DMS 273 treated with DMSO at 0.1 percent for 48 hours (cell line): ENCODE data around the gene CD101.

Experiments used
- DNase-seq: peaks from one replicate; lab custom pipeline; 2025; lab: John Stamatoyannopoulos, UW

CD101 gene

DNA sequence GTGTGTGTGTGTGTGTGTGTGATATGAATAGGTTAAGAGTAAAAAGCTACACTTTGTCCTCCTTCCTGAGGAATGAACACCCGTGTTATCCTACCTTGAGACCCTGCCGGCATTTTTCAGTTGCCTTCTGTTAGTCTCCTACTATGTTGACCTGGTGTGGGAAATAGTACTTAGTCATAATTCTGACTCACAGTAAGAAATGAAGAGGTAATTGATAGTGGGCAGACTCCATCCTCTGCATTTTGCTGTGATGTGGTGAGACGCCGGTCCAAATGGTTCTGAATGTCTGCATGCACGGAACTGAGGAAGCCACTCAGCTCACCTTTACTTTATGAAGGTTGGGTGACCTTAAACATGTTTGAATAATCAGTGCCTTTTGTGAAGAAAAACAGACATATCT lies 12.6 kb downstream of the CD101 start:
- no peak for DNase-seq

DNA sequence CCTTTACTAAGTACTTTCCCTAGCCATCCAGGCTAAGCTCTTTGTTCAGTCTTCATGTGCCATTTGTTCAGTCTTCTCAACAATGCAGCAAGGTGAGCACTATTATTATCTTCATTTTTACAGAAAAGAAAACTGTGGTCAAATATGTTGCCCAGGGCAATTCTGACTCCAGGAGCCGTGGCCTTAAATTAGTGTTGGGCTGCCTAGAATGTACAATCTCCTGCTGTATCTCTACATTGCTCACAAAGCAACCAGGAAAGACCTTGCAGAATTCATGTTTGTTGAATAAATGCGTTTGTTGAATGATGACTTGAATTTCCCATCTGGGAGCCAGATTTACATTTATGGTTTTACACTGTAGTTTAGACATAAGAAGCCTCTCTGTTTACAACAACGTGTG lies 14.2 kb downstream of the CD101 start:
- no peak for DNase-seq

- no peak for DNase-seq
Measured at GRCh38 chr1:117017062-117017461, 15.5 kb downstream of the CD101 start.

DNA sequence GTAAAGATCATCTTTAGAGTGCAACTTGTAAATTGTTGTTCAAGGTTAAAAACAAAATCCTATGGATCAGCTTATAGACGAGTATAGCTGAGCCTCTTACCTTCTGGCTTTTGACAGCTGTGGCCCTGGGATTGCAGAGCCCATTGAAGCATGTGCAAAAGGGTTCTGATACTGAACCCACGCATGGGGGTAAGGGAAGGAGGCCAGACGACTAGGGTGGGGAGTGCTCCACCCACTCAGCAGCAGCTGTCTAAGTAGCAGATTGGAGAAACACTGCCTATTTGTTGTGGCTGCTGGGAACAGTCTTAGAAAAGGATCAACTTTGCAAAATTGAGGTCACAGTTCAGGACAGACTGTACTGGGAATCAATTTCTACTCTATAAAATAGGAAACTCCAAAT lies 16.1 kb downstream of the CD101 start:
- DNase-seq, result peak; percentile 77

GRCh38 chr1:117020526-117021156 lies 19.1 kb downstream of the CD101 start:
- DNase-seq, result no peak

- no peak for DNase-seq
Measured at GRCh38 chr1:117022114-117022513, 20.6 kb downstream of the CD101 start.

GRCh38 chr1:117025568-117025967 lies 24.0 kb downstream of the CD101 start:
- DNase-seq, result no peak

- DNase-seq, result no peak
Measured at GRCh38 chr1:117026361-117026760, 24.8 kb downstream of the CD101 start.

- no peak for DNase-seq
Measured at GRCh38 chr1:117029685-117030084, 28.1 kb downstream of the CD101 start.

DNA sequence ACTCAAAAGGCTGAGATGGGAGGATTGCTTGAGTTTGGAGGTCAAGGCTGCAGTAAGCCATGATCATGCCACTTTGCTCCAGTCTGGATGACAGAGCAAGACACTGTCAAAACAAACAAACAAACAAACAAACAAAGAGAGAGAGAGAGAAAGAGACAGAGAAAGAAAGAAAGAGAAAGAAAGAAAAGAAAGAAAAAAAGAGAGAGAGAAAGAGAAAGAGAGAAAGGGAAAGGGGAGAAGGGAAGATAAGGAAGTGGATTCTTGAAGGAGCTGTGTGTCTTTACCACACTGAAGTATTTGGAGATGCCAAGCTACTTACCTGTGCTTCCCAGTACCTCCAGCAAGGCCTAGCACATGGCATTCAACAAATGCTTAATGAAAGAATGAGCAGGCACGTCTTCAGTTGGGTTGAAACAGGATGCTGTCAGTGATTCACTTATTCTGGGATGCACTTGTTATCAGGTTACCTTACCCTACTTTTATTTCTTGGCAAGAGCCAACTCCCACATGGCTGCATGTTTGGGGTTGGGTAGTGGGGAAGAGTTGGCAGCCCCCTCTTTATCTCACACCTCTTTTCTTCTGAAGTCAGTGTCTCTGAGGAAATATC lies 28.8 kb downstream of the CD101 start:
- no peak for DNase-seq

DNA sequence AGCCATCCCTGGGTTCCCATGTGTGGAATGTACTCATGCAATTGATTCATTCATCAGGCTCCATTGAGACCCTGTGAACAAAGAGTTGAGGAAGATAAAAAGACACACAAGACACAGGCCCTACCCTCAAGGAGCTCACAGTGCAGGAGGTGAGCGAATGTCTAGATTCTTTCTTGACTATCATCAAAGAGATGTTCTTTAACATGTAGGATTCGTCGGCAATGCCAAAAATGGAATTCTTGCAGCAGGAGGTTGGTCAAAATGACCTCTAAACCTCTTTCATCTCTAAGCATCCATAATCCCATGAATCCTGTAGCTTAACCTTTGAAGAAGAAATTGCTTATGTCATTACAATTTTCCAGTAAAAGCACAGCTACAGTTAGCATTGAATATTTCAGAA lies 30.7 kb downstream of the CD101 start:
- DNase-seq, result no peak

GRCh38 chr1:117032681-117033539 lies 31.4 kb downstream of the CD101 start:
- DNase-seq, result no peak

DNA sequence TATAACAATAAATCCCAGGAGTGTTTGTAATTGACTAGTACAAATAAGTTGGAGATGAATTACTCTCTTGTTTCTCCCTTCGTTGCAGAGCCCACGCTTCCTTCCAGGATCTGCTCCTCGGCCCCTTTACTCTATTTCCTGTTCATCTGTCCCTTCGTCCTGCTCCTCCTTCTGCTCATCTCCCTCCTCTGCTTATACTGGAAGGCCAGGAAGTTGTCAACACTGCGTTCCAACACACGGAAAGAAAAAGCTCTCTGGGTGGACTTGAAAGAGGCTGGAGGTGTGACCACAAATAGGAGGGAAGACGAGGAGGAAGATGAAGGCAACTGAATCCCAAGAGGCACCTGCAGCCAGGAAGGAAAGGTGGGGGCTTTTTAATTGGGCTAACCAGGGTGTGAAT lies 32.2 kb downstream of the CD101 start:
- no peak for DNase-seq

DNA sequence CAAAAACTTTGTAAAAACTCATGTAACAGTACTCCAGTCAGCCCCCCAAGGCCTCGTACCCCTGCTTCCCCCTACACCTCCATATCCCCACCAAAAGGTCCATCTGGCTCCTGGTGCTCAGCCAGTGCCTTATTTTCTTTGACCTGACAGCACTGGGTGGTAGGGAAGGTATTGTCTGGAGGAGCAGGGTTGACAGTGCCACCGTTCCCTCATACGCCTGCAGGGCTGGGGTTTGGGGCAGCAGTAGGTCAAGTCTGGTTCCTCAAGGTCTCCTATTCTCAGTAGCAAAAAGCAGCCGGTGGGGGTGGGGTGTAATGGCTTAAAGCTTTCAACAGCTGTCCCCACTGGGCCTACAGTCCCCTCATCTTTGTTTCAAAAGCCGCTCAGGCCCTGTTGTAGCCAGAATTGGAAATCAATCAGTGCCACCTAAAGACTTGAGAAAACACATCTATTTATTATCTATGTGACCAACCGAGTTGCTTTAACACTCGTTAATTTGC lies 33.3 kb downstream of the CD101 start:
- no peak for DNase-seq

DNA sequence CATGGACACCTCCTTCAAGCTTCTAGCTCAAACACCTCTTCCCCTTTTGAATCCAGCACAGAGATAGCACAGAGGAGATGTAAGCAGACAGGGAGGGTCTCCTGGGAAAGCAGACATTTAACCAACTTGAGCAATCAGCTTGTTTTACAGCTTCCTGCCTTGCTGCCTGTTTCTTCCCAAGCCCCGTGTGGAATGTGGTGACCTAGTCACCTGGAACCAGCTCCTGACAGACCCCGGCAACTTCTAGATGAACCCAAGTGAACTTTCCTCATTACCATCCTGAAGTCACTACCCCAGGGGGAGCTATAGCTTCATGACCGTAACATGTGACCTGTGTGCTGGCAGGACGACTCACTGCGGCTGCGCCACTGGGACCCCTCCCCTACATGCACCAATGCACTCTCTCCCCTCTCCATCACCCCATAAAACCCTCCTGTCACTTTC lies 34.5 kb downstream of the CD101 start:
- DNase-seq, result no peak

- no peak for DNase-seq
Measured at GRCh38 chr1:117037802-117038201, 36.2 kb downstream of the CD101 start.

GRCh38 chr1:117038236-117038635 lies 36.7 kb downstream of the CD101 start:
- DNase-seq, result no peak

DNA sequence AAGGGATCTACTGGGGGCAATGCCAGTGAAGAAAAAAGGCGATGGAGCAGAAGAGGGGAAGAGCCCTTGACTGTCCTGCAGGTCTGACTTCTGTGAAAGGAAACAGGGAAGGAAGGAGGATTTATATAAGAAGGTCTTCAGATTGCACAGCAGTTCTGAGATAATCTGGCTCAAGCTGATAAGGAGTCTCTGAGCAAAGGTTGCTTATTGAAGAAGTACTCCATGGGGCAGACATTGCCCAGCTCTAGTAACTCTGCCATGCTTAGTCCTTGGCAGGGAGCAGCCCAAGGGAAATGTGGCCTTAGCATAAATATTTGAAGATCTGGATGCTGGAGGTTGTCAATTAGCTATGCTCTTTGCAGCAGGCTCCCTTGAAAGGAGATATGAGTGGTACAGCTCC lies 42.7 kb downstream of the CD101 start:
- DNase-seq, result no peak

GRCh38 chr1:117045644-117046043 lies 44.1 kb downstream of the CD101 start:
- peak; percentile 87 for DNase-seq

- no peak for DNase-seq
Measured at GRCh38 chr1:117046781-117047180, 45.2 kb downstream of the CD101 start.

DNA sequence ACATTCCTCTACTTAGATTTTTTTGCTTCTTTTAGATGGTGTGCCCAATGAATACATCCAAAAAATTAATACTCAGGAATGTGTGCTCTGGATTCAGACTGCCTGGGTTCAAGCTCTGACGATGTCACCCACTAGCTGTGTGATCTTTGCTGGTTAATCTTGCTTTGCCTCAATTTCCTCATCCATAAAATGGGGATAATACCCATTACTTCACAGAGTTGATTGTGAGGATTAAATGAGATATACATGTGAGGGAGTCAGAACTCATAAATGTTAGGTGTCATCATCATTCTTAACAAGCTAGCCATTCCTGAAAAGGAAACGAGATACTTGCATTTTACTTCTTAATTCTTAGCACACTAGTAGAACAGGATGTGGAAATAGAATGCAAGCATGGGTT lies 45.7 kb downstream of the CD101 start:
- DNase-seq, result no peak

- DNase-seq, result no peak
Measured at GRCh38 chr1:117049857-117050256, 48.3 kb downstream of the CD101 start.
